Activated gamma-delta T cell treated with anti-CD3 and anti-CD28 coated beads, Interleukin-2, amount 50 U/mL, for 16 hours (primary cell): Measurements from ENCODE around the gene TP63.

Experiments used
- DNase-seq: peaks from one replicate; pipeline ENCODE4 v3.0.0-alpha.2; 2020; ENCODE audit warnings: low read depth

The TP63 gene

GRCh38 chr3:189820365-189820720 lies 189.2 kb downstream of the TP63 start:
- DNase-seq = no peak

GRCh38 chr3:189821262-189821661 lies 190.1 kb downstream of the TP63 start:
- DNase-seq = no peak

GRCh38 chr3:189822726-189823125 lies 191.5 kb downstream of the TP63 start:
- DNase-seq = no peak

- DNase-seq = no peak
These were observed 193.6 kb downstream of the TP63 start for GRCh38 chr3:189824629-189825312.

GRCh38 chr3:189826566-189826965 lies 195.4 kb downstream of the TP63 start:
- DNase-seq = no peak

- DNase-seq = no peak
These were observed 195.9 kb downstream of the TP63 start for GRCh38 chr3:189827108-189827507.

GRCh38 chr3:189830401-189830800 lies 199.2 kb downstream of the TP63 start:
- DNase-seq = no peak

- no peak for DNase-seq
These were observed 202.1 kb downstream of the TP63 start for GRCh38 chr3:189833266-189833665.

- DNase-seq = no peak
These were observed 202.8 kb downstream of the TP63 start for GRCh38 chr3:189833996-189834395.

- DNase-seq = no peak
These were observed 203.3 kb downstream of the TP63 start for GRCh38 chr3:189834462-189834861.

- DNase-seq = no peak
These were observed 205.6 kb downstream of the TP63 start for GRCh38 chr3:189836795-189837194.

GRCh38 chr3:189838291-189838690 lies 207.1 kb downstream of the TP63 start:
- DNase-seq = no peak

- no peak for DNase-seq
These were observed 208.4 kb downstream of the TP63 start for GRCh38 chr3:189839576-189839975.

GRCh38 chr3:189841473-189842205 lies 210.4 kb downstream of the TP63 start:
- DNase-seq = no peak

GRCh38 chr3:189842681-189843602 lies 211.8 kb downstream of the TP63 start:
- DNase-seq = no peak

- no peak for DNase-seq
These were observed 213.9 kb downstream of the TP63 start for GRCh38 chr3:189845069-189845468.

- DNase-seq = no peak
These were observed 217.3 kb downstream of the TP63 start for GRCh38 chr3:189848395-189849040.

- DNase-seq = no peak
These were observed 218.1 kb downstream of the TP63 start for GRCh38 chr3:189849262-189849661.

- no peak for DNase-seq
These were observed 220.5 kb downstream of the TP63 start for GRCh38 chr3:189851682-189852081.

GRCh38 chr3:189853906-189854305 lies 222.7 kb downstream of the TP63 start:
- no peak for DNase-seq

- no peak for DNase-seq
These were observed 229.1 kb downstream of the TP63 start for GRCh38 chr3:189860296-189860695.

GRCh38 chr3:189862385-189862998 lies 231.3 kb downstream of the TP63 start:
- DNase-seq = no peak
